Frontal cortex (tissue), 4 donors: Measurements from ENCODE around the gene PBX4. TPM values are rescaled to one million over a fixed set of nuclear protein-coding genes. Genes with fewer than 3 reads are reported as not detected.
"Not testable (repeated sequence)": the region's sequence is repeated elsewhere in the genome, so short reads cannot be mapped to it uniquely, and the experiment has no call there.

Experiments
- DNase-seq, 2 donors: peaks; one replicate each; pipeline ENCODE4 v3.0.0; 2012; ENCODE audit warnings: low spot score in 2 of 2
- FAIRE-seq: peaks from 2 replicates; lab custom pipeline; 2012; peaks lifted over from hg19 to GRCh38; lab: Jason Lieb, UNC
- total RNA-seq: library from RNA; depleted of rRNA; stranded (reverse); fragments of >200 nt; gene quantifications from one replicate; pipeline ENCODE4 v1.2.3, GENCODE V29; 2014
- donor health status: control.
- donor health status: control.
- donor health status: control.

The PBX4 gene
- total RNA-seq, 1 donor from 2014 or later: 11.4 TPM

GRCh38 chr19:19628501-19629134 is 10.1 kb upstream of the PBX4 start:
- FAIRE-seq (no peak), DNase-seq (peak; percentile 43 to 66)

GRCh38 chr19:19627621-19628500 is 9.4 kb upstream of the PBX4 start, which contains the start of gene LPAR2:
TSS of gene LPAR2 (minus strand) at chr19:19628220. CDS start at chr19:19627275, 945 bp downstream.
- FAIRE-seq (no peak), DNase-seq (peak; percentile 61 to 73)

GRCh38 chr19:19626516-19627472 is 8.3 kb upstream of the PBX4 start:
- FAIRE-seq: no peak
- peak; percentile 5 to 29 for DNase-seq

- DNase-seq: no peak
- FAIRE-seq: no peak
Measured at GRCh38 chr19:19624032-19624570, 5.6 kb upstream of the PBX4 start.

GRCh38 chr19:19623383-19623782 is 4.9 kb upstream of the PBX4 start:
- FAIRE-seq (no peak), DNase-seq (no peak)

GRCh38 chr19:19619849-19620210 is 1.3 kb upstream of the PBX4 start:
- no peak for DNase-seq
- FAIRE-seq: no peak

GRCh38 chr19:19619181-19619848 is 828 bp upstream of the PBX4 start:
- no peak for DNase-seq
- no peak for FAIRE-seq

GRCh38 chr19:19615086-19615485 is 3.4 kb downstream of the PBX4 start:
- FAIRE-seq (no peak), DNase-seq (no peak)

GRCh38 chr19:19613506-19613905 is 5.0 kb downstream of the PBX4 start:
- FAIRE-seq (no peak), DNase-seq (no peak)

GRCh38 chr19:19610376-19611202 is 7.9 kb downstream of the PBX4 start:
- FAIRE-seq (no peak), DNase-seq (no peak)

GRCh38 chr19:19606686-19607085 is 11.8 kb downstream of the PBX4 start:
- FAIRE-seq, DNase-seq: not testable (repeated sequence)

GRCh38 chr19:19606021-19606420 is 12.5 kb downstream of the PBX4 start:
- FAIRE-seq (no peak), DNase-seq (no peak)

GRCh38 chr19:19602713-19603324 is 15.7 kb downstream of the PBX4 start:
- FAIRE-seq (no peak), DNase-seq (no peak)

- DNase-seq: no peak
- no peak for FAIRE-seq
Measured at GRCh38 chr19:19602136-19602712, 16.3 kb downstream of the PBX4 start.

- FAIRE-seq (no peak), DNase-seq (no peak)
Measured at GRCh38 chr19:19600793-19601330, 17.6 kb downstream of the PBX4 start.

GRCh38 chr19:19598728-19599451 is 19.6 kb downstream of the PBX4 start:
- not testable (repeated sequence) for FAIRE-seq, DNase-seq

- no peak for FAIRE-seq
Measured at GRCh38 chr19:19597809-19598306, 20.6 kb downstream of the PBX4 start.

More at GRCh38 chr19:19597809-19598306, 20.6 kb downstream of the PBX4 start:
- no peak for DNase-seq
